ENCODE results near the gene SPRN.
A peak's percentile ranks its signal among the peaks of the same experiment; 100 is the strongest.
"Not testable (repeated sequence)": the region's sequence is repeated elsewhere in the genome, so short reads cannot be mapped to it uniquely, and the experiment has no call there.

Gene SPRN

GRCh38 chr10:133439517-133440461 is 15.4 kb upstream of the SPRN start:
- no peak for DNase-seq

DNA sequence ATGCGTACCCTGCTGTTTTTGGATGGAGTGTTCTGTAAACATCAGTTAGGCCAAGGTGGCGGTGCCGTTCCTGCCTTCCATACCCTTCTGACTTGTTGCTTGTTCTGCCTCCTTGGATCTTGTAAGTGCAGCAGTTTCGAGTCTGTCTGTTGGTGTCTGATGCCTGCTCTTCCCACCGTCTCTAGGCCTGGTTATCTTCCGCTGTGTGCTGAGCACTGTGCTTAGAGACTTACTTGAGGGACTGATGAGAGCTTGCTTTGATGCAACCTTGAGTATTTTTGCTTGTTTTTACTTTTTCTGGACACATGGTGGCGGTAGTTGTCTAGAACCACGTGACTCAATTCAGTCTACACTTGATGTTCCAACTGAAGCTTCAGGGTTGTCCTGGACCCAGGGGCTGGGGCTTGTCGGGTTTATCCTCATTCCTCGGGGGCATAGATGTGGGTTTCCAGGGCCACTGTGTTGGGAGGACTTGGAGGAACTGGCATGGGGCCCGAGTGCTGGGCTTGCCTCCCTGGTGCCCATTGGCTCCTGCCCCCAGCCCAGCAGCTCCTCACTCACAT is 14.4 kb upstream of the SPRN start:
- DNase-seq: peak; percentile 16

- not testable (repeated sequence) for DNase-seq
Observed at GRCh38 chr10:133432789-133433188, 8.4 kb upstream of the SPRN start.

DNA sequence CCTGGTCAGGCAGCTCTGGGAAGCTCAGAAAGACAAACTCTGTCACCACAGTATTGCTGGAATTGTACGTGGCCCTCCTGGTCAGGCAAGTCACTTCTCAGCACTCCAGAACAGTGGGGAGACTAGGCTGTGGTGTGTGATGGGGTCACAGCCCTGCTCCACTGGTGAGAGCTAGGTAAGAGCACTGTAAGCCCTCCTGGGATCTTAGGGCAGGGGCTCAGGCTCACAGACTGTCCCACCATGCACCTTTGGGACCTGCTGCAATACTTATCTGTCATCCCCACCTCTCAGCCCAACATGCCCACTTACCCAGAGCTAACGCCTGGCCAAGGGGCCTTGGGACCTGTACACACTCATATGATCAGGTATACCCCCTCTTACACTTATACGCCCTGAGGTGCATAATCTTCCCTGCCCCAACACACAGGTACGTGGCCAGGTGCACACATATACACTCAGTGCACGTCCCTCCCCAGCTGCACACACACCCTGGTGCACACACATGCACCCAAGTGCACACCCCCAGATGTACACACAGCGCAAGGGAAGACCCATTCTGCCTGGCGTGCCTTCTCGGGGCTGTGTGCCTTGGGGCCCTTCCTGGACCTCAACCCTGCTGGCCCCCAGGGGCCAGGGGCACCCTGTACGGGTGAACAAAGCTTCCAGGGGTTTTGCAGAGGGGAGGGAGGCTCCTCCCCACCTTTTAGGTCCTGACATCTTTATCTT is 7.6 kb upstream of the SPRN start:
- not testable (repeated sequence) for DNase-seq

DNA sequence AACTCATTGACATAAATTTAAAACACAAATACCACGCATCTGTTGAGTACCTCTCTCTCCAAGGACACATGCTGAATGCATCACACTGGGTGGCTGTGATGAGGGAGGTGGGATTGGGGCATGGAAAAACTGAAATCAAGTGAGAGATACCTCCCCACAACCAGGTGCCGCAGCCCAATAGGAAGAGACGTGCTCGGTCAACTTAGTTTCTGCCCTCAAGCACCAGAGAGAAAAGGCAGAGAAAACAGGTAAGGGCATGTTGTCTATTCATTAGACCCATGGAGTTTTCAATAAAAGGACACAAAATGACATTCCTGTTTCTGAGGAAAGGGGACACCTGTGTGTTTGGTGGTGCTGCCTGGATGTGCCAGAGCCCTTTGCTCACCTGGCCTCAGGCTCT is 5.1 kb upstream of the SPRN start:
- DNase-seq: not testable (repeated sequence)

DNA sequence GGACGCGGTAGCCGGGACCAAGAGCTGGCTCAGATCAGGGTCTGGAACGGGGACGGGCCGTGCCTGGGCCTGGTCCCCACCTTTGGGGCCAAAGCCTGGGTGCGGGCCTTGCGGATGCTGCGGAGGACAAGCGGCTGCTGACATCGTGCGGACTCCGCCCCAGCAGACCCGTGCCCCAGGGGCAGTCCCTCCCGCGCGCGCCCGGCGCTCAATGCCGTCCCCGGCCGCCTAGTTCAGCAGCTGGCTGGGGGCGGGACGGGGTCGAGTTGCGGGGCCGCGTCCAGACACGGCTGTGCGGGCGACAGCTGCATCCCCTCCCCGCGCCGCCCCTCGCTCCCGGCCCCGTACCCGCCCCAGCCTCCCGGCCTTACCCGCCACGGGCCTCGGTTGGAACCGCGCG is 323 bp downstream of the SPRN start:
- DNase-seq: not testable (repeated sequence)

DNA sequence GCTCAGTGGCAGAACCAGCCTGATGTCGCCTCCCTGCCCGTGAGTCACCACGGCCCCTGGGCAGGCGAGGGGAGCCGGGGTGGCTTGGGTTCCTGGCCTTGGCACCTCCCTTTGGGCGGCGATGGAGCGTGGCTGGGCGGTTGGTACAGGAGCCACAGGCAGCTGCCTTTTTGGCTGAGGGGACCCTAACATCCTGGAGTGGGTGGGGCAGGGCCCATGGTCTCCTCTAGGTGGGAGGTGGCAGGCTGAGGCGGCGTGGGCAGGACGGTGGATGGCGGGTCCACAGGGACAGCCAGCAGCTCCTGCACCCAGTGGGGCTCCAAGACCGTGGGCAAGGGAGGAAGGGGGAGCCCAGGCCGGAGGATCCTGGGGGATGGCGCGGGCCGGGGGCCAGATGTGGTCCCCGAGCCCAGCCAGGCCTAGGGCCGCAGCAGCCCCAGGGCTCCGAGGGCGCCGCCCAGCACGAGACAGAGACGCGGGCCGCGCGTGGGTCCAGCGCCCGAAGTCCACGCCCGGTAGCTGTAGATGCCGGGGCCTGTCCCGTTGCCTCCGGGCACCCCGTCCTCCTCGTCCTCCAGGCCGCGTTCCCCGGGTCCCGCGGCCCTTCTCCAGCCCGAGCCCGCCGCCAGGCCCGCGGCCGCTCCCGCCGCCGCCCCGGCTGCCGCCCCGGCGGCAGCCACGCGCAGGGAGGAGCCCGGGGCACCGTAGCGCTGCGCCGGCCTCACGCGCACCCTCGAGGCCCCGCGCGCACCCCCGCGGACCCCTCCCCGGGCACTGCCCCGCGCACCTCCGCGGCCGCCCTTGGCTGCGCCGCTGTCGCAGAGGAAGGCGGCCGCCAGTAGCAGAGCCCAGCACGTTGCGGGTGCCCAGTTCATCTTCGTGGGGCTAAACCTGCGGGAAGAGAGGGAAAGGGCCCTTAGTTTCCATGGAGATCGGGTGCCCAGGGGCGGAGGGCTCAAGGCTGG is 1.3 kb downstream of the SPRN start:
- DNase-seq: no peak

DNA sequence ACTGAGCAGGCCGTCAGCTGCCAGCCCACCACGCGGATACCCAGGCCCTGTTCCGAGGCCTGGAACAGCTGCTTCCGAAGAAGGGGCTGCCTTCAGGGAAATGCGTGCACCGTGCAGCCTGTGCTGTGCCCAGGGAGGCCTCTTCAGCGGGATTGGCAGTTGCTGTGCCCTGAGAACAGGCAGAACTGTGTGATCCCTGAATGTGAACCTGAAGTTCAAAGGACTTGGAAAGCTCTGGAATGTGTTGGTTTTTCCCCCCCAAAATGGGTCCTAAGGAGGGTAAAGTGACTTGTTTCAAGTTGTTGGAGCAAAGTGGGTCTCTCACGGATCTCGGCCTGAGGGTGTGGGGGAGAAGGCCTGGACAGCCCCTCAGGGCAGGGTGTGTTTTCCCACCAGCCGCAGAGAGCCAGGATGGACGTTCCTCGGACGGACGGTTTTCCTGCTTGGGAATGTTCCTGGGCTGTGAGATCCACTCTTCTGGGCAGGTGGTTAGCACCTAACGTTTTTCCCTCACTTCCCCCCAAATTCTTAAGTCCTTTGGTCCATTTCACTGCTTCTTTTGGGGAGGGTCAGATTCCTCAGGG is 2.1 kb downstream of the SPRN start:
- no peak for DNase-seq

DNA sequence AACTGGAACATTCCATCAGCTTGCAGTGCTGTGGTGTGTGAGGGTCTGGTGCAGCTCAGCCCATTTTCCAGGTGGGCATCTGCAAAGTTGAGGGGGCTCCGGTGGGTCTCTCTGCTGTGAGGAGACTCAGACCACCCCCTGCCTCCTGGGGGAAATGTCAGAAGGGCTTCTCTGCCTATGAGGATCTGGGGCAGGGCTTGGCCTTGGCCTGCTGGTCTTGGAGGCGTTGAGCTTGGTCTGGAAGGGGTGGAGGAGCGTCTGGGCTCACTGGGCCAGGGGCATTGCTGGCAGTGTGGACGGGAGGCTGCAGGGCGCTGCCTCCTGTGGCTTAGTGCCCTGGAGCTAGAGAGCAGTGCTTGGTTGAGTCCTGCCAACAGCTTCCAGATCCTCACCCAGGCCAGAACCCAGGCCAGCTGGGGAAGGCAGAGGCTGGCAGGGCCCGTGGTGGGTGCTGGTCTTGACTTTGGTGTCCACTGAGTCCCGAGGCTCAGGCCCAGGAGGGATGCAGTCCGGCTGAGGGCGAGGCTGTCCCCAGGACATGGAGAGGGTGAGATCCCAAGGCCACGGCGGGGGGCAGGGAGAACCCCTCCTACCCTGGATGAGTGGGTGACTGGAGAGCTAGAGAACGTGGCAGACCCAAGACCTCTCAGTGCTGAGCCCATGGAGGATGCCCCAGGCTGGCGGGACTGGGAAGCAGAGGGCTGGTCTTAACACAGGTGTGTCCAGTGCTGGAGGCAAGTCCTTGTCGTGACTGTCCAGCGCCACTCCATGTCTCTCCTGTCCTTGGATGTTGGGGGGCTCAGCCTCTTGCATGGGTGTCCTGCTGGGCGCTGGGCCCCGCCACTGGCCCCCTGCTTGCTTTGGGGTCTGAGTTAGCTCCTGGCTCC is 2.8 kb downstream of the SPRN start:
- no peak for DNase-seq

GRCh38 chr10:133420579-133420978 is 3.8 kb downstream of the SPRN start:
- no peak for DNase-seq

DNA sequence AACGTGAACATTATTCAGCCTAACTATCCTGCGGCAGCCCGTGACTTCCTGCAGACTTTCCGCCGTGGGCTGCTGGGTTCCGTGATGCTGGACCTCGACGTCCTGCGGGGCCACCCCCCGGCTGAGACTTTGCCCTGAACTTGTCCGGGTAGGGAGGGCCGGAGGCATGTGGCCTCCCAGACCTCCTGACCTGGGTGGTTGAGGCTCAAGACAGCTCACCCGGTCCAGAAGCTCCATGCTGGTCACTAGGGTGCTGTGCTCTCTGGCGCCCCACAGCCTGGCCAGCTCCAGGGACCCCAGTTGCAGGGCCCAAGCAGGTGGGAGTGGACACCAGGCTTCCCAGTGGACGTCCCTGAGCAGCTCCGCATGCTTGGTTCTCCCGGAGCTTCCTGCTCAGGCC is 4.4 kb downstream of the SPRN start:
- no peak for DNase-seq

- DNase-seq: no peak
Observed at GRCh38 chr10:133419211-133419950, 5.0 kb downstream of the SPRN start.

DNA sequence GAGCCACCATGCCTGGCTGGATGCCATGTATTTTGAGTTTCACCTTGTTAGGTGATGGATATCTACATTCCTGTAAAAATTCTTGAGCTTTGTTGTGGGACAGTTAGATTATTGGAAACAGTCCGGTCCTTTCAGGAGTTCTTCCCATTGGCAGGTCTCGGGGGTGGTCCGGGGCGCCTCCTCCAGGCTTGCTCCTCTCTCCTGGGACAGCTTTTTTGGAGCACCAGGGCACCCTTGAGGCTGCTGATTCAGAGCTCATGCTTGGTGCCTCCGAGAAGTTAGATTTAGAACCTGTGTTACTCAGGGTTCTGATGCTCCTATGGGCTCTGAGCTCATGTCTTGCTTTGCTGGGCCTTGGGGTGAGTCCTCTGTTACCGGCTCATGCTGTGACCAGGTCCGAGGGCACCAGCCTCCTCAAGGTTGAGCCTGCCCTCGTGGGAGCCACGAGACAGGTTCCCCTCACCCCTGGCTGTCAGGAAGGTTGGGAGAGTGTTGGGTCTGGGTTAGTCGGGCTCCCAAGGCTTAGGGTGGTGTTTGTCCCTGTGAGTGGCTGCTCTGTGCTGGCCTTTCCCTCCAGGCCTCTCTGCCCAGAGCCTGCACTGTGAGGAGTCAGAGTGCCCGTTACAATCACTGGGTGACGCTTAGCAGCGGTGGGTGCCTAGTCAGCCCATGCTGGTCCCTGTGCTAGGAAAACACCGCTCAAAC is 6.0 kb downstream of the SPRN start:
- no peak for DNase-seq

DNA sequence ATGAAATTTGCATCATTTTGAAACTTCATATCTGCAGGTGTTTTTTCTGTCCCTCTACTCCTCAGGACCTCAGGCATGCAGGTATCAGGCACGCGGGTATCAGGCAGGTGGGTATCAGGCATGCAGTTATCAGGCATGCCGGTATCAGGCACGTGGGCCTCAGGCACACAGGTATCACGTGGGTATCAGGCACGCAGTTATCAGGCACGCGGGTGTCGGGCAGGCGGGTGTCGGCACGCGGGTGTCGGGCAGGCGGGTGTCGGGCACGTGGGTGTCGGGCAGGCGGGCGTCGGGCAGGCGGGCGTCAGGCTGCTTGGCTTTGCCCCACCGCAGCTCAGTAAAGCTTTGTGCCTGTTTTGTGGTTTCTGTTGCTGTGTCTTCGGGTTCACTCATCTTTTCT is 8.7 kb downstream of the SPRN start:
- DNase-seq: no peak

DNA sequence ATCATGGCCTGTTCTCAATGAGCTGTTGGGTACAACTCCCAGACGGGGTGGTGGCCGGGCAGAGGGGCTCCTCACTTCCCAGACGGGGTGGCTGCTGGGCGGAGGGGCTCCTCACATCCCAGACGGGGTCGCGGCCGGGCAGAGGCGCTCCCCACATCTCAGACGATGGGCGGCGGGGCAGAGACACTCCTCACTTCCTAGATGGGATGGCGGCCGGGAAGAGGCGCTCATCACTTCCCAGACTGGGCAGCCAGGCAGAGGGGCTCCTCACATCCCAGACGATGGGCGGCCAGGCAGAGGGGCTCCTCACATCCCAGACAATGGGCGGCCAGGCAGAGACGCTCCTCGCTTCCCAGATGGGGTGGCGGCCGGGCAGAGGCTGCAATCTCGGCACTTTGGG is 10.0 kb downstream of the SPRN start:
- DNase-seq: not testable (repeated sequence)

DNA sequence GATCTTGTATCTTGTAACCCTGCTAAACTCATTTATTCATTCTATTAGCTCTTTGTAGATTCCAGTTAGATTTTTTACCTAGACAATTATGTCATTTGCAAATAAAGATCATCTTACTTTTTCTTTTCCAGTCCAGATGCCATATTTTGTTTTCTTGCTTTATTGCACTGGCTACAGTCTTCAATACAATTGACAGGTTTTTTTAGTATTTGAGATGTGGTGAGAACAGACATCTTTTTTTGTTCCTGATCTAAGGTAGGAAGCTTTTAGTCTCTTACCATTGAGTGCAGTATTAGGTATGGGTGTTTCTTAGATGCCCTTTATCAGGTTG is 12.1 kb downstream of the SPRN start:
- no peak for DNase-seq

- no peak for DNase-seq
Observed at GRCh38 chr10:133411523-133412380, 12.7 kb downstream of the SPRN start.

- no peak for DNase-seq
Observed at GRCh38 chr10:133405844-133406527, 18.4 kb downstream of the SPRN start.
